SK-N-SH (cell line): ENCODE data around the gene CCL27. TPM values are rescaled to one million over a fixed set of nuclear protein-coding genes. Genes with fewer than 3 reads are reported as not detected.
A peak's percentile ranks its signal among the peaks of the same experiment; 100 is the strongest.

Experiments
- CTCF ChIA-PET: fragments of 300-600, 350-600 bp; formaldehyde crosslinking; extraction: SDS; loops from one replicate; lab custom pipeline; 2021; lab: Yijun Ruan, JAX
- POLR2A ChIA-PET: fragments of 350-600 bp; sonication (Branson Sonifier 250); formaldehyde crosslinking; extraction: SDS; loops from one replicate; lab custom pipeline; 2020; ENCODE audit warnings: antibody characterized with exemption, inconsistent platforms; lab: Yijun Ruan, JAX
- DNase-seq: peaks from one replicate; pipeline ENCODE4 v3.0.0; 2012
- H2AFZ ChIP-seq: fragments of 200-600 bp; sonication (generic); 2 replicates; pipeline ENCODE4 v1.8.1; 2016; ENCODE audit warnings: antibody characterized with exemption, mild to moderate bottlenecking, low read depth
- H3F3A ChIP-seq: fragments of 200-600 bp; sonication (generic); replicated peaks from 2 replicates; pipeline ENCODE3; 2016; ENCODE audit warnings: antibody characterized with exemption, mild to moderate bottlenecking; ENCODE audit not compliant: insufficient read depth
- H3K27ac ChIP-seq, 2 experiments: fragments of 200-500 bp in 1 of 2; fragments of 200-600 bp in 1 of 2; sonication (Bioruptor generic) in 1 of 2; sonication (generic), shearing (Covaris generic) in 1 of 2; 2 replicates each; pipeline versions ENCODE4 v1.5.1 to v1.6.1; 2014 to 2016; ENCODE audit warnings: low read depth in 2 of 2, inconsistent platforms in 1 of 2, low read length in 1 of 2, mild to moderate bottlenecking in 1 of 2, mixed read lengths in 1 of 2
- H3K27me3 ChIP-seq: fragments of 200-600 bp; sonication (generic), shearing (Covaris generic); 2 replicates; pipeline ENCODE4 v1.6.1; 2016; ENCODE audit warnings: mixed run types; ENCODE audit not compliant: insufficient read depth
- H3K36me3 ChIP-seq, 2 experiments: fragments of 200-500 bp in 1 of 2; fragments of 200-600 bp in 1 of 2; sonication (Bioruptor generic) in 1 of 2; sonication (generic) in 1 of 2; replicated peaks in 1 of 2; 2 replicates each; pipeline versions ENCODE3 to v1.5.1; 2014 to 2016; ENCODE audit warnings: low read length in 1 of 2, mild to moderate bottlenecking in 1 of 2; ENCODE audit not compliant: insufficient read depth in 2 of 2, control insufficient read depth in 1 of 2
- H3K4me1 ChIP-seq, 2 experiments: fragments of 200-500 bp in 1 of 2; fragments of 200-600 bp in 1 of 2; sonication (Bioruptor generic) in 1 of 2; sonication (generic), shearing (Covaris generic) in 1 of 2; 2 replicates each; pipeline versions ENCODE4 v1.5.1 to v1.6.1; 2014 to 2016; ENCODE audit warnings: low read depth in 1 of 2, low read length in 1 of 2, mixed run types in 1 of 2; ENCODE audit not compliant: insufficient read depth in 2 of 2, control insufficient read depth in 1 of 2
- H3K4me2 ChIP-seq: fragments of 200-600 bp; sonication (generic), shearing (Covaris generic); 2 replicates; pipeline ENCODE4 v1.6.1; 2017; ENCODE audit warnings: mixed run types
- H3K4me3 ChIP-seq, 2 experiments: fragments of 200-500 bp in 1 of 2; fragments of 200-600 bp in 1 of 2; sonication (Bioruptor generic) in 1 of 2; sonication (generic), shearing (Covaris generic) in 1 of 2; 2 replicates each; pipeline versions ENCODE4 v1.5.1 to v1.8.1; 2014 to 2016; ENCODE audit warnings: low read depth in 2 of 2, inconsistent platforms in 1 of 2, low read length in 1 of 2, mild to moderate bottlenecking in 1 of 2, mixed read lengths in 1 of 2, moderate library complexity in 1 of 2
- H3K79me2 ChIP-seq: fragments of 200-600 bp; sonication (generic); 2 replicates; pipeline ENCODE4 v1.8.1; 2017; ENCODE audit warnings: mild to moderate bottlenecking; ENCODE audit not compliant: insufficient read depth
- H3K9ac ChIP-seq: fragments of 200-600 bp; sonication (generic); 2 replicates; pipeline ENCODE4 v1.6.1; 2017; ENCODE audit warnings: mixed run types
- H3K9me2 ChIP-seq: fragments of 200-600 bp; sonication (generic); 2 replicates; pipeline ENCODE4 v1.6.1; 2017; ENCODE audit warnings: mixed run types
- H3K9me3 ChIP-seq: fragments of 200-600 bp; sonication (generic); 2 replicates; pipeline ENCODE4 v1.6.1; 2017; ENCODE audit warnings: mixed run types, mild to moderate bottlenecking, moderate library complexity
- H4K20me1 ChIP-seq: fragments of 200-600 bp; sonication (generic); 2 replicates; pipeline ENCODE4 v1.6.1; 2017; ENCODE audit warnings: mild to moderate bottlenecking, mixed run types; ENCODE audit not compliant: insufficient read depth
- FOSL2 ChIP-seq: IDR thresholded peaks from 2 replicates; pipeline ENCODE4 v1.4.0; 2012; ENCODE audit warnings: low read depth, mild to moderate bottlenecking, moderate library complexity, borderline replicate concordance
- GATA2 ChIP-seq: sonication (generic); formaldehyde crosslinking; IDR thresholded peaks from 2 replicates; pipeline ENCODE4 v1.5.0; 2020; ENCODE audit warnings: mild to moderate bottlenecking, missing genetic modification reagents
- MEF2A ChIP-seq: IDR thresholded peaks from 2 replicates; pipeline ENCODE4 v1.4.0; 2012; ENCODE audit warnings: low read depth, borderline replicate concordance
- MXI1 ChIP-seq: IDR thresholded peaks from 2 replicates; pipeline ENCODE4 v1.6.1; 2012; ENCODE audit warnings: mild to moderate bottlenecking, low read depth, low read length, improper control_type of control experiment
- NFIC ChIP-seq: IDR thresholded peaks from 2 replicates; pipeline ENCODE4 v1.4.0; 2012; ENCODE audit warnings: borderline replicate concordance
- RFX5 ChIP-seq: IDR thresholded peaks from 2 replicates; pipeline ENCODE4 v1.6.1; 2012; ENCODE audit warnings: mild to moderate bottlenecking, improper control_type of control experiment, low read length
- RXRA ChIP-seq: IDR thresholded peaks from 2 replicates; pipeline ENCODE4 v1.4.0; 2012; ENCODE audit warnings: low read depth, mild to moderate bottlenecking, borderline replicate concordance
- SIN3A ChIP-seq: IDR thresholded peaks from 2 replicates; pipeline ENCODE4 v1.6.1; 2012; ENCODE audit warnings: low read depth, mild to moderate bottlenecking, low read length, moderate library complexity, borderline replicate concordance
- SMC3 ChIP-seq: IDR thresholded peaks from 2 replicates; pipeline ENCODE4 v1.6.1; 2012; ENCODE audit warnings: low read depth, low read length, improper control_type of control experiment
- TAF1 ChIP-seq: IDR thresholded peaks from 2 replicates; pipeline ENCODE4 v1.6.1; 2012; ENCODE audit warnings: low read depth, mild to moderate bottlenecking, low read length, moderate library complexity, borderline replicate concordance
- WGBS: methylation state at CpG from one replicate; pipeline ENCODE4 v1.1.6; 2017; ENCODE audit warnings: low lambda C conversion rate; 5-methylcytosine and 5-hydroxymethylcytosine counted together
- polyA plus RNA-seq, 3 experiments: library from polyadenylated mRNA; depleted of rRNA; stranded (reverse); fragments of >200 nt; gene quantifications; 2 replicates each; pipeline ENCODE4 v1.2.3, GENCODE V29; 2012
- TF ChIP-seq, protein P1 (sequence below): fragments of 150-350 bp; IDR thresholded peaks from 2 replicates; pipeline ENCODE4 v1.6.1; 2017; ENCODE audit warnings: antibody characterized with exemption, low read length, low read depth, borderline replicate concordance
- TF ChIP-seq, protein P2 (sequence below): IDR thresholded peaks from 2 replicates; pipeline ENCODE4 v1.4.0; 2012; ENCODE audit warnings: low read depth, borderline replicate concordance
- TF ChIP-seq, protein P3 (sequence below): IDR thresholded peaks from 2 replicates; pipeline ENCODE4 v1.4.0; 2012; ENCODE audit warnings: low read depth, borderline replicate concordance
- TF ChIP-seq, protein P4 (sequence below): fragments of 150-350 bp; IDR thresholded peaks from 2 replicates; pipeline ENCODE4 v1.6.1; 2016; ENCODE audit warnings: mild to moderate bottlenecking, low read depth, low read length
- TF ChIP-seq, protein P5 (sequence below): IDR thresholded peaks from 2 replicates; pipeline ENCODE4 v1.4.0; 2012; ENCODE audit warnings: low read depth
- TF ChIP-seq, protein P6 (sequence below): IDR thresholded peaks from 2 replicates; pipeline ENCODE4 v1.6.1; 2012; ENCODE audit warnings: mild to moderate bottlenecking, low read depth, low read length, moderate library complexity

The CCL27 gene
- polyA plus RNA-seq, 1 of the 3 experiments (the other 2 are of a cell fraction) = not detected

DNA sequence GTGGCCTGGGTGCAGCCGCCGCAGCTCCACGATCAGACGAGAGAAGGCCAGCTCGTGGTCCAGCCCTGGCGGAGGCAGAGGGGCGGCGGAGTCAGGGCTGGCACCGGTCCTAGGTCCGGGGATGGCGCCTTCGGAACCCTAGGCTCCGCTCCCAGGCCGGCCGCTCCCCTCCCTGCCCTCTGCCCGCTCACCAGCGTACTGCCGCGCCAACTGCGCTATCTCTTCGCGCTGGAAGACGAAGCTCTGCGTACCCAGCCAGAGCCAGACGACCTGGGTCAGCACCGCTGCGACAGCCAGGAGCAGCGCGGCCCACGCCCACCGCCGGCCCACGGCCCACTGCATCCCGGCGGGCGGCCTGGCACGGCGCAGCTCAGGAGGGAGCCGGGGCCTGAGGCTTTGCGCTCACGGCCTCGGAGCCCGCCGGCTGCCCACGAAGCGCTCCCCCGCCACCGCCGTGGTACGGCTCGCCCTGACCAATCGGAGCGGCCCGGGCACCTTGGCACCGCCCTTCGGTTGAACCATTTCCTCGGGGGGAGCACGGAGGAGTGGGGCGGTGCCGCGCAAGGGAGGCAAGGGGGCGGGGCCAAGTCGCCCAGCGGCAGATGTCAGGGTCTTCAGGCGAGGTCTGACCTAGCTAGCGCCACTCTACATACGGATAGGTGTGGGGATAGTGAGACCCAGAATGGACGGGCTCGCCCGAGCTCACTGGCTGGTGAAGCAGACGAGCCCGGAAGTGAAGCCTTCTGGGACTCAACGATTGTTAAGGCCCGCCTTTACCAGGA, 24.9 kb downstream of the CCL27 start, which contains the start of gene SIGMAR1 (continued):
- TF ChIP-seq, protein P1, sequence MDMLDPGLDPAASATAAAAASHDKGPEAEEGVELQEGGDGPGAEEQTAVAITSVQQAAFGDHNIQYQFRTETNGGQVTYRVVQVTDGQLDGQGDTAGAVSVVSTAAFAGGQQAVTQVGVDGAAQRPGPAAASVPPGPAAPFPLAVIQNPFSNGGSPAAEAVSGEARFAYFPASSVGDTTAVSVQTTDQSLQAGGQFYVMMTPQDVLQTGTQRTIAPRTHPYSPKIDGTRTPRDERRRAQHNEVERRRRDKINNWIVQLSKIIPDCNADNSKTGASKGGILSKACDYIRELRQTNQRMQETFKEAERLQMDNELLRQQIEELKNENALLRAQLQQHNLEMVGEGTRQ = no peak
- TF ChIP-seq GATA2 (CRISPR knock-in tag) (peak; percentile 21; the same call in 1 of the 2 replicates), SIN3A (no peak), MEF2A (no peak), NFIC (no peak), RFX5 (no peak), FOSL2 (no peak), SMC3 (no peak), RXRA (no peak)
- TF ChIP-seq, protein P2, sequence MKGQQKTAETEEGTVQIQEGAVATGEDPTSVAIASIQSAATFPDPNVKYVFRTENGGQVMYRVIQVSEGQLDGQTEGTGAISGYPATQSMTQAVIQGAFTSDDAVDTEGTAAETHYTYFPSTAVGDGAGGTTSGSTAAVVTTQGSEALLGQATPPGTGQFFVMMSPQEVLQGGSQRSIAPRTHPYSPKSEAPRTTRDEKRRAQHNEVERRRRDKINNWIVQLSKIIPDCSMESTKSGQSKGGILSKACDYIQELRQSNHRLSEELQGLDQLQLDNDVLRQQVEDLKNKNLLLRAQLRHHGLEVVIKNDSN = 0 out of 2 replicates have a peak, but pooled peaks have one; percentile 56
- TF ChIP-seq, protein P3, sequence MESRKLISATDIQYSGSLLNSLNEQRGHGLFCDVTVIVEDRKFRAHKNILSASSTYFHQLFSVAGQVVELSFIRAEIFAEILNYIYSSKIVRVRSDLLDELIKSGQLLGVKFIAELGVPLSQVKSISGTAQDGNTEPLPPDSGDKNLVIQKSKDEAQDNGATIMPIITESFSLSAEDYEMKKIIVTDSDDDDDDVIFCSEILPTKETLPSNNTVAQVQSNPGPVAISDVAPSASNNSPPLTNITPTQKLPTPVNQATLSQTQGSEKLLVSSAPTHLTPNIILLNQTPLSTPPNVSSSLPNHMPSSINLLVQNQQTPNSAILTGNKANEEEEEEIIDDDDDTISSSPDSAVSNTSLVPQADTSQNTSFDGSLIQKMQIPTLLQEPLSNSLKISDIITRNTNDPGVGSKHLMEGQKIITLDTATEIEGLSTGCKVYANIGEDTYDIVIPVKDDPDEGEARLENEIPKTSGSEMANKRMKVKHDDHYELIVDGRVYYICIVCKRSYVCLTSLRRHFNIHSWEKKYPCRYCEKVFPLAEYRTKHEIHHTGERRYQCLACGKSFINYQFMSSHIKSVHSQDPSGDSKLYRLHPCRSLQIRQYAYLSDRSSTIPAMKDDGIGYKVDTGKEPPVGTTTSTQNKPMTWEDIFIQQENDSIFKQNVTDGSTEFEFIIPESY = no peak
- TF ChIP-seq, protein P4, sequence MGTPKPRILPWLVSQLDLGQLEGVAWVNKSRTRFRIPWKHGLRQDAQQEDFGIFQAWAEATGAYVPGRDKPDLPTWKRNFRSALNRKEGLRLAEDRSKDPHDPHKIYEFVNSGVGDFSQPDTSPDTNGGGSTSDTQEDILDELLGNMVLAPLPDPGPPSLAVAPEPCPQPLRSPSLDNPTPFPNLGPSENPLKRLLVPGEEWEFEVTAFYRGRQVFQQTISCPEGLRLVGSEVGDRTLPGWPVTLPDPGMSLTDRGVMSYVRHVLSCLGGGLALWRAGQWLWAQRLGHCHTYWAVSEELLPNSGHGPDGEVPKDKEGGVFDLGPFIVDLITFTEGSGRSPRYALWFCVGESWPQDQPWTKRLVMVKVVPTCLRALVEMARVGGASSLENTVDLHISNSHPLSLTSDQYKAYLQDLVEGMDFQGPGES = no peak

DNA sequence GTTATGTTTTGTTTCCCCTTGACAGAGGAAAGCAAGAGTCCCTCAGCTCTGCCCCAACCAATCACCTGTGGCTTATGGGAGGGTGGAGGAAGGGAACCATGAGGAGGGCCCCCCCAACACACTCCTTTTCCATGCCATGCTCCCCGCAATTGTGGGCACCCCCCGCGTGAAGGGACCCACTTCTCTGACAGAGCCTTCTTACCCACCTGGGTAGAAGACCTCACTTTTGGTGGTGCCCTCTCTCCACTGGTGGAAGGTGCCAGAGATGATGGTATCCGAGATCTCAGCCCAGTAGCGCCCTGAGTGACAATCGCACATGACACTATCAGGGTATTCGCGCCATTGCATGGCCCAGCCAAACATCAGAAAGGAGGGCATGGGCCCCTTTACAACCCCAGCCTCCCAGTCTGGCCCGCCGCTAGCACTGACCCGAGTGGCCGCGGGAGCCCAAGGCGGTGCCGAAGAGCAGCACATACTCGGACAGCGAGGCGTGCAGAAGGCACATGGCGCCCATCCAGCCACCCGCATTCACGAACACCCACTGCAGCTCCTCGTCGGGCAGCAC, 25.6 kb downstream of the CCL27 start:
- ChIA-PET POLR2A (interaction anchor here (0.6 to 2.3 kb wide), 8 partner anchors 9 to 585 kb away, joined by 3 to 22 read pairs (median 10); partner anchors contain the start of genes DCTN3 and GALT), CTCF (interaction anchor here (0.6 to 12.3 kb wide), 11 partner anchors 12 to 233 kb away, joined by 3 to 256 read pairs (median 7); partner anchors contain the start of genes GALT, IL11RA and RPP25L)
- DNase-seq = no peak
- WGBS = 0% methylated on average over 11 of the region's 23 CpGs
- no peak for TF ChIP-seq SMC3
- TF ChIP-seq, protein P5, sequence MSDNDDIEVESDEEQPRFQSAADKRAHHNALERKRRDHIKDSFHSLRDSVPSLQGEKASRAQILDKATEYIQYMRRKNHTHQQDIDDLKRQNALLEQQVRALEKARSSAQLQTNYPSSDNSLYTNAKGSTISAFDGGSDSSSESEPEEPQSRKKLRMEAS = peak; percentile 97
- no peak for TF ChIP-seq TAF1
- TF ChIP-seq MXI1 = peak; percentile 88
- TF ChIP-seq, protein P6, sequence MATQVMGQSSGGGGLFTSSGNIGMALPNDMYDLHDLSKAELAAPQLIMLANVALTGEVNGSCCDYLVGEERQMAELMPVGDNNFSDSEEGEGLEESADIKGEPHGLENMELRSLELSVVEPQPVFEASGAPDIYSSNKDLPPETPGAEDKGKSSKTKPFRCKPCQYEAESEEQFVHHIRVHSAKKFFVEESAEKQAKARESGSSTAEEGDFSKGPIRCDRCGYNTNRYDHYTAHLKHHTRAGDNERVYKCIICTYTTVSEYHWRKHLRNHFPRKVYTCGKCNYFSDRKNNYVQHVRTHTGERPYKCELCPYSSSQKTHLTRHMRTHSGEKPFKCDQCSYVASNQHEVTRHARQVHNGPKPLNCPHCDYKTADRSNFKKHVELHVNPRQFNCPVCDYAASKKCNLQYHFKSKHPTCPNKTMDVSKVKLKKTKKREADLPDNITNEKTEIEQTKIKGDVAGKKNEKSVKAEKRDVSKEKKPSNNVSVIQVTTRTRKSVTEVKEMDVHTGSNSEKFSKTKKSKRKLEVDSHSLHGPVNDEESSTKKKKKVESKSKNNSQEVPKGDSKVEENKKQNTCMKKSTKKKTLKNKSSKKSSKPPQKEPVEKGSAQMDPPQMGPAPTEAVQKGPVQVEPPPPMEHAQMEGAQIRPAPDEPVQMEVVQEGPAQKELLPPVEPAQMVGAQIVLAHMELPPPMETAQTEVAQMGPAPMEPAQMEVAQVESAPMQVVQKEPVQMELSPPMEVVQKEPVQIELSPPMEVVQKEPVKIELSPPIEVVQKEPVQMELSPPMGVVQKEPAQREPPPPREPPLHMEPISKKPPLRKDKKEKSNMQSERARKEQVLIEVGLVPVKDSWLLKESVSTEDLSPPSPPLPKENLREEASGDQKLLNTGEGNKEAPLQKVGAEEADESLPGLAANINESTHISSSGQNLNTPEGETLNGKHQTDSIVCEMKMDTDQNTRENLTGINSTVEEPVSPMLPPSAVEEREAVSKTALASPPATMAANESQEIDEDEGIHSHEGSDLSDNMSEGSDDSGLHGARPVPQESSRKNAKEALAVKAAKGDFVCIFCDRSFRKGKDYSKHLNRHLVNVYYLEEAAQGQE = no peak
- Histone ChIP-seq H3K9me3 (no peaks in the 10 kb centered on the region), H3K36me3 (peaks cover 0 to 5% of the 10 kb centered on the region in 2 experiments), H2AFZ (peak overlapping the region; percentile 69), H4K20me1 (0 out of 2 replicates have a peak, but pooled peaks cover 3% of the 10 kb centered on the region), H3K9me2 (no peaks in the 10 kb centered on the region), H3K27ac (peak overlapping the region; percentile 32 to 72; a peak in 3 of 4 replicates), H3K79me2 (peaks cover 22% of the 10 kb centered on the region), H3K4me2 (peak overlapping the region; percentile 98), H3K4me3 (peak overlapping the region; percentile 66 to 69), H3F3A (no peaks in the 10 kb centered on the region), H3K27me3 (no peaks in the 10 kb centered on the region), H3K9ac (peak overlapping the region; percentile 67), H3K4me1 (peaks cover 4 to 20% of the 10 kb centered on the region in 2 experiments; a peak in 1 of 4 replicates)
